HEK293 (cell line): ENCODE results near the gene PANX2.

ENCODE experiments used
- CTCF ChIA-PET: fragments of 350-600 bp; formaldehyde crosslinking; extraction: SDS; loops from one replicate; lab custom pipeline; 2021; ENCODE audit warnings: antibody characterized with exemption; lab: Yijun Ruan, JAX
- POLR2A ChIA-PET: fragments of 300-600 bp; formaldehyde crosslinking; extraction: SDS; loops from one replicate; lab custom pipeline; 2020; ENCODE audit warnings: antibody characterized with exemption, inconsistent platforms; lab: Yijun Ruan, JAX
- H3K27ac ChIP-seq: fragments of 200-500 bp; sonication (Bioruptor generic); 2 replicates; pipeline ENCODE4 v1.5.1; 2014; ENCODE audit warnings: low read depth, low read length, control low read depth, inconsistent platforms; ENCODE audit errors: extremely low read depth
- H3K36me3 ChIP-seq, 2 experiments: fragments of 200-500 bp in 1 of 2; sonication (Bioruptor generic) in 1 of 2; 1 replicate in 1 of 2; 2 replicates in 1 of 2; pipeline ENCODE4 v1.5.1; 2014 to 2017; ENCODE audit warnings: inconsistent platforms in 2 of 2, low read length in 2 of 2; ENCODE audit not compliant: control insufficient read depth in 2 of 2, insufficient read depth in 1 of 2
- H3K4me1 ChIP-seq: fragments of 200-500 bp; sonication (Bioruptor generic); 2 replicates; pipeline ENCODE4 v1.5.1; 2014; ENCODE audit warnings: mild to moderate bottlenecking, low read length, inconsistent platforms; ENCODE audit not compliant: control insufficient read depth, insufficient read depth
- H3K4me3 ChIP-seq: 2 replicates; pipeline ENCODE4 v1.5.1; 2011; ENCODE audit warnings: low read depth, mild to moderate bottlenecking, control low read depth, low read length, moderate library complexity
- H3K9me3 ChIP-seq: fragments of 200-500 bp; sonication (Bioruptor generic); 2 replicates; pipeline ENCODE4 v1.5.1; 2014; ENCODE audit warnings: low read depth, low read length, inconsistent platforms; ENCODE audit not compliant: control insufficient read depth, insufficient read depth
- EGR2 ChIP-seq: fragments of 450-650 bp; formaldehyde crosslinking; IDR thresholded peaks from 2 replicates; pipeline ENCODE4 v1.5.1; 2016; ENCODE audit warnings: low read depth, missing biosample characterization, missing genetic modification characterization
- GFI1B ChIP-seq: fragments of 450-650 bp; formaldehyde crosslinking; IDR thresholded peaks from 2 replicates; pipeline ENCODE4 v1.5.1; 2016; ENCODE audit warnings: missing biosample characterization, missing genetic modification characterization
- GLIS2 ChIP-seq: fragments of 450-650 bp; formaldehyde crosslinking; IDR thresholded peaks from 2 replicates; pipeline ENCODE4 v1.5.1; 2016; ENCODE audit warnings: missing biosample characterization, missing genetic modification characterization
- HOXD13 ChIP-seq: sonication (generic); formaldehyde crosslinking; IDR thresholded peaks from 2 replicates; pipeline ENCODE4 v1.8.0; 2022; ENCODE audit warnings: missing genetic modification reagents, borderline replicate concordance
- PBX3 ChIP-seq: sonication (generic); formaldehyde crosslinking; IDR thresholded peaks from 2 replicates; pipeline ENCODE4 v1.8.1; 2022; ENCODE audit warnings: mild to moderate bottlenecking, moderate library complexity, missing genetic modification reagents
- ZBTB11 ChIP-seq: fragments of 450-650 bp; formaldehyde crosslinking; conservative IDR thresholded peaks from 2 replicates; pipeline ENCODE4 v1.5.1; 2016; ENCODE audit warnings: low read depth, missing biosample characterization, missing genetic modification characterization
- ZFHX2 ChIP-seq: fragments of 450-650 bp; formaldehyde crosslinking; conservative IDR thresholded peaks from 2 replicates; pipeline ENCODE4 v1.5.1; 2016; ENCODE audit warnings: missing biosample characterization, missing genetic modification characterization
- ZFP41 ChIP-seq: fragments of 450-650 bp; formaldehyde crosslinking; IDR thresholded peaks from 2 replicates; pipeline ENCODE4 v1.5.1; 2016; ENCODE audit warnings: missing biosample characterization, missing genetic modification characterization, borderline replicate concordance
- ZFP69B ChIP-seq: fragments of 450-650 bp; formaldehyde crosslinking; IDR thresholded peaks from 2 replicates; pipeline ENCODE4 v1.5.1; 2016; ENCODE audit warnings: missing biosample characterization, missing genetic modification characterization
- ZNF214 ChIP-seq: fragments of 450-650 bp; formaldehyde crosslinking; IDR thresholded peaks from 2 replicates; pipeline ENCODE4 v1.5.1; 2017; ENCODE audit warnings: missing biosample characterization, mild to moderate bottlenecking, missing genetic modification characterization, borderline replicate concordance
- ZNF571 ChIP-seq: fragments of 450-650 bp; formaldehyde crosslinking; IDR thresholded peaks from 2 replicates; pipeline ENCODE4 v1.5.0; 2017; ENCODE audit warnings: missing biosample characterization, missing genetic modification characterization
- ZNF623 ChIP-seq: fragments of 450-650 bp; formaldehyde crosslinking; IDR thresholded peaks from 2 replicates; pipeline ENCODE4 v1.5.1; 2016; ENCODE audit warnings: missing biosample characterization, missing genetic modification characterization
- TF ChIP-seq, protein P1 (sequence below): fragments of 450-650 bp; formaldehyde crosslinking; IDR thresholded peaks from 2 replicates; pipeline ENCODE4 v1.5.1; 2016; ENCODE audit warnings: missing biosample characterization, missing genetic modification characterization
- TF ChIP-seq, protein P2 (sequence below): fragments of 450-650 bp; formaldehyde crosslinking; IDR thresholded peaks from 2 replicates; pipeline ENCODE4 v1.5.1; 2017; ENCODE audit warnings: missing biosample characterization, missing genetic modification characterization

PANX2 gene

GRCh38 chr22:50219800-50220602 is 49.5 kb downstream of the PANX2 start:
- peaks cover 18 to 98% of the 10 kb centered on the region in 2 experiments for H3K36me3 ChIP-seq
- no peak overlapping the region for H3K27ac ChIP-seq
- no peak overlapping the region for H3K4me3 ChIP-seq
- ChIA-PET POLR2A (interaction anchor here (2.1 kb wide), 1 partner anchor 31 kb away, joined by 5 read pairs; the partner anchor contains the start of gene HDAC10), CTCF (no interaction called here)
- peaks cover 2% of the 10 kb centered on the region; the same call in 1 of the 2 replicates for H3K4me1 ChIP-seq
- TF ChIP-seq ZNF214 (tag by site-specific recombination) (no peak), GFI1B (tag by site-specific recombination) (no peak), ZFP69B (peak; percentile 84), PBX3 (CRISPR knock-in tag) (0 out of 2 replicates have a peak, but pooled peaks have one; percentile 52)
- TF ChIP-seq, protein P1, sequence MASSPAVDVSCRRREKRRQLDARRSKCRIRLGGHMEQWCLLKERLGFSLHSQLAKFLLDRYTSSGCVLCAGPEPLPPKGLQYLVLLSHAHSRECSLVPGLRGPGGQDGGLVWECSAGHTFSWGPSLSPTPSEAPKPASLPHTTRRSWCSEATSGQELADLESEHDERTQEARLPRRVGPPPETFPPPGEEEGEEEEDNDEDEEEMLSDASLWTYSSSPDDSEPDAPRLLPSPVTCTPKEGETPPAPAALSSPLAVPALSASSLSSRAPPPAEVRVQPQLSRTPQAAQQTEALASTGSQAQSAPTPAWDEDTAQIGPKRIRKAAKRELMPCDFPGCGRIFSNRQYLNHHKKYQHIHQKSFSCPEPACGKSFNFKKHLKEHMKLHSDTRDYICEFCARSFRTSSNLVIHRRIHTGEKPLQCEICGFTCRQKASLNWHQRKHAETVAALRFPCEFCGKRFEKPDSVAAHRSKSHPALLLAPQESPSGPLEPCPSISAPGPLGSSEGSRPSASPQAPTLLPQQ (tag by site-specific recombination), result peak; percentile 84
- H3K9me3 ChIP-seq, result no peaks in the 10 kb centered on the region

GRCh38 chr22:50220603-50221409 is 50.3 kb downstream of the PANX2 start:
- POLR2A ChIA-PET, result no interaction called here
- no peak overlapping the region for H3K4me3 ChIP-seq
- CTCF ChIA-PET, result interaction anchor here (0.6 kb wide), 1 partner anchor 18 kb away, joined by 4 read pairs; no protein-coding TSS in a partner anchor
- H3K9me3 ChIP-seq, result no peaks in the 10 kb centered on the region
- peaks cover 2% of the 10 kb centered on the region; the same call in 1 of the 2 replicates for H3K4me1 ChIP-seq
- no peak overlapping the region for H3K27ac ChIP-seq
- H3K36me3 ChIP-seq, result peaks cover 17 to 98% of the 10 kb centered on the region in 2 experiments
- TF ChIP-seq ZFHX2 (tag by site-specific recombination) (peak; percentile 74), EGR2 (peak; percentile 80), ZFP69B (no peak)
- TF ChIP-seq, all 188 proteins: peak for 2

GRCh38 chr22:50221410-50222300 is 51.1 kb downstream of the PANX2 start:
- Histone ChIP-seq H3K4me1 (peaks cover 2% of the 10 kb centered on the region; the same call in 1 of the 2 replicates), H3K27ac (no peak overlapping the region), H3K4me3 (no peak overlapping the region), H3K36me3 (peaks cover 17 to 96% of the 10 kb centered on the region in 2 experiments), H3K9me3 (no peaks in the 10 kb centered on the region)
- no peak for TF ChIP-seq ZFP41 (tag by site-specific recombination)
- no peak for TF ChIP-seq ZNF571 (tag by site-specific recombination)
- TF ChIP-seq GLIS2 (tag by site-specific recombination), result 0 out of 2 replicates have a peak, but pooled peaks have one; percentile 16
- TF ChIP-seq GFI1B (tag by site-specific recombination), result no peak
- TF ChIP-seq ZBTB11, result no peak
- TF ChIP-seq ZNF623 (tag by site-specific recombination), result no peak
- TF ChIP-seq, protein P2, sequence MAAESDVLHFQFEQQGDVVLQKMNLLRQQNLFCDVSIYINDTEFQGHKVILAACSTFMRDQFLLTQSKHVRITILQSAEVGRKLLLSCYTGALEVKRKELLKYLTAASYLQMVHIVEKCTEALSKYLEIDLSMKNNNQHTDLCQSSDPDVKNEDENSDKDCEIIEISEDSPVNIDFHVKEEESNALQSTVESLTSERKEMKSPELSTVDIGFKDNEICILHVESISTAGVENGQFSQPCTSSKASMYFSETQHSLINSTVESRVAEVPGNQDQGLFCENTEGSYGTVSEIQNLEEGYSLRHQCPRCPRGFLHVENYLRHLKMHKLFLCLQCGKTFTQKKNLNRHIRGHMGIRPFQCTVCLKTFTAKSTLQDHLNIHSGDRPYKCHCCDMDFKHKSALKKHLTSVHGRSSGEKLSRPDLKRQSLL (tag by site-specific recombination), result no peak
- TF ChIP-seq HOXD13, result no peak
- ChIA-PET POLR2A (no interaction called here), CTCF (interaction anchor here (0.5 to 1.4 kb wide), 5 partner anchors 12 to 456 kb away, joined by 3 to 5 read pairs (median 3); no protein-coding TSS in a partner anchor)
